ENCODE data around the gene SGSH.

DNA sequence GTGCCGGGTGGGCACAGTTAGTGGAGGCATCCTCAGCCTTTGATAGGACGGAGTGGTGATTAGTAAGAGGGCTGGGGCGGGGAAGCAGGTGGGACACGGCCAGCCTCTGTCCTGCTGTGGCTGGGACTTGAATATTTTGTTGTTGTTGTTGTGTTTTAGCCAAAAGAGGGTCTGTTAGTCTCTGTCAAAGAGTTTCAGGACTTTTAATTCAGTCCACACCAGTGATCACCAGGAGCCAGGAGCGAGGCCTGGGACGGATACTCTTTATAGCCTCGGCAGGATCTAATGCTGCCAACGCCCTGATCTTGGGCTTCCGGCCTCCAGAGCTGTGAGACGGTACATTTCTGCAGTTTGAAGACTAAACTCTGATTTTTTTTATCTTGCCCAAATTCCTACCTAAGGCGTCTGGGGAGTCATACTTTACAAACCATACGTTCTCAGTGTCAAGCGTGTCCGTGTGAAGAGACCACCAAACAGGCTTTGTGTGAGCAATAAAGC, 37.6 kb upstream of the SGSH start:
- TF ChIP-seq EZH2 (IDR thresholded peaks at IDR 0.05; ENCODE audit: borderline replicate concordance, low read length): no peak
- TF ChIP-seq, protein P1, sequence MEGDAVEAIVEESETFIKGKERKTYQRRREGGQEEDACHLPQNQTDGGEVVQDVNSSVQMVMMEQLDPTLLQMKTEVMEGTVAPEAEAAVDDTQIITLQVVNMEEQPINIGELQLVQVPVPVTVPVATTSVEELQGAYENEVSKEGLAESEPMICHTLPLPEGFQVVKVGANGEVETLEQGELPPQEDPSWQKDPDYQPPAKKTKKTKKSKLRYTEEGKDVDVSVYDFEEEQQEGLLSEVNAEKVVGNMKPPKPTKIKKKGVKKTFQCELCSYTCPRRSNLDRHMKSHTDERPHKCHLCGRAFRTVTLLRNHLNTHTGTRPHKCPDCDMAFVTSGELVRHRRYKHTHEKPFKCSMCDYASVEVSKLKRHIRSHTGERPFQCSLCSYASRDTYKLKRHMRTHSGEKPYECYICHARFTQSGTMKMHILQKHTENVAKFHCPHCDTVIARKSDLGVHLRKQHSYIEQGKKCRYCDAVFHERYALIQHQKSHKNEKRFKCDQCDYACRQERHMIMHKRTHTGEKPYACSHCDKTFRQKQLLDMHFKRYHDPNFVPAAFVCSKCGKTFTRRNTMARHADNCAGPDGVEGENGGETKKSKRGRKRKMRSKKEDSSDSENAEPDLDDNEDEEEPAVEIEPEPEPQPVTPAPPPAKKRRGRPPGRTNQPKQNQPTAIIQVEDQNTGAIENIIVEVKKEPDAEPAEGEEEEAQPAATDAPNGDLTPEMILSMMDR (IDR thresholded peaks at IDR 0.05; ENCODE audit: low read length): no peak
